Measurements from ENCODE around the gene SQSTM1. TPM values are rescaled to one million over a fixed set of nuclear protein-coding genes. Genes with fewer than 3 reads are reported as not detected.
A peak's percentile ranks its signal among the peaks of the same experiment; 100 is the strongest.

Gene SQSTM1
- polyA plus RNA-seq, 1 experiment = 366 TPM

DNA sequence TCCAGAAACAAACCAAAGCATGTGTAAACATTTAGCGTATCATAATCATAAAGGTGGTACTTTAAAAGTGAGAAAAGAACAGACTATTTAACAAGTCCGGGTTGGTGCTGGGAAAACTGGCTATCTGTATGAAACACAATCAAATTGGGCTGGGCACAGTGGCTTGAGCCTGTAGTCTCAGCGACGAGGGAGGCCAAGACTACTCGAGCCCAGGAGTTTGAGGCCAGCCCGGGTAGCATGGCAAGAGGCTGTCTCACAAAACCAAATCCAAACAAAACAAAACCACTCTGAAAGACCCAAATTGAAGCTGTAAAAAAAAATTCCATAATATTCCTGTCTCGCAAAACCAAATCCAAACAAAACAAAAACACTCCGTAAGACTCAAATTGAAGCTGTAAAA is 33.7 kb downstream of the SQSTM1 start:
- ChIA-PET POLR2A (no interaction called here), CTCF (interaction anchor here (0.8 kb wide), 1 partner anchor 237 kb away, joined by 4 read pairs; no protein-coding TSS in a partner anchor)

GRCh38 chr5:179858241-179858585 is 37.5 kb downstream of the SQSTM1 start:
- DNase-seq (ENCODE audit: low read depth, low spot score) = no peak
- Histone ChIP-seq H3K9me3 (ENCODE audit: control insufficient read depth, insufficient read depth, low read length) (peaks cover 15% of the 10 kb centered on the region), H3K27ac (ENCODE audit: low read depth, low read length) (no peak overlapping the region), H3K4me3 (ENCODE audit: low read depth, low read length) (peak overlapping the region; percentile 83), H3K27me3 (ENCODE audit: control insufficient read depth, insufficient read depth, low read length) (no peaks in the 10 kb centered on the region)
- ChIA-PET POLR2A (interaction anchor here (0.6 kb wide), 1 partner anchor 1779 kb away, joined by 7 read pairs; no protein-coding TSS in a partner anchor), CTCF (interaction anchor here (1.2 kb wide), 1 partner anchor 12 kb away, joined by 4 read pairs; no protein-coding TSS in a partner anchor)
- no peak for TF ChIP-seq CTCF (IDR thresholded peaks at IDR 0.05; ENCODE audit: low read depth, low read length)

More for the DNA sequence above, 33.7 kb downstream of the SQSTM1 start:
- Histone ChIP-seq H3K27ac (ENCODE audit: low read depth, low read length) (no peak overlapping the region), H3K9me3 (ENCODE audit: control insufficient read depth, insufficient read depth, low read length) (no peaks in the 10 kb centered on the region; the same call in 1 of the 2 replicates), H3K27me3 (ENCODE audit: control insufficient read depth, insufficient read depth, low read length) (no peaks in the 10 kb centered on the region), H3K4me3 (ENCODE audit: low read depth, low read length) (no peak overlapping the region)
- no peak for DNase-seq (ENCODE audit: low read depth, low spot score)
- no peak for TF ChIP-seq CTCF (IDR thresholded peaks at IDR 0.05; ENCODE audit: low read depth, low read length)

DNA sequence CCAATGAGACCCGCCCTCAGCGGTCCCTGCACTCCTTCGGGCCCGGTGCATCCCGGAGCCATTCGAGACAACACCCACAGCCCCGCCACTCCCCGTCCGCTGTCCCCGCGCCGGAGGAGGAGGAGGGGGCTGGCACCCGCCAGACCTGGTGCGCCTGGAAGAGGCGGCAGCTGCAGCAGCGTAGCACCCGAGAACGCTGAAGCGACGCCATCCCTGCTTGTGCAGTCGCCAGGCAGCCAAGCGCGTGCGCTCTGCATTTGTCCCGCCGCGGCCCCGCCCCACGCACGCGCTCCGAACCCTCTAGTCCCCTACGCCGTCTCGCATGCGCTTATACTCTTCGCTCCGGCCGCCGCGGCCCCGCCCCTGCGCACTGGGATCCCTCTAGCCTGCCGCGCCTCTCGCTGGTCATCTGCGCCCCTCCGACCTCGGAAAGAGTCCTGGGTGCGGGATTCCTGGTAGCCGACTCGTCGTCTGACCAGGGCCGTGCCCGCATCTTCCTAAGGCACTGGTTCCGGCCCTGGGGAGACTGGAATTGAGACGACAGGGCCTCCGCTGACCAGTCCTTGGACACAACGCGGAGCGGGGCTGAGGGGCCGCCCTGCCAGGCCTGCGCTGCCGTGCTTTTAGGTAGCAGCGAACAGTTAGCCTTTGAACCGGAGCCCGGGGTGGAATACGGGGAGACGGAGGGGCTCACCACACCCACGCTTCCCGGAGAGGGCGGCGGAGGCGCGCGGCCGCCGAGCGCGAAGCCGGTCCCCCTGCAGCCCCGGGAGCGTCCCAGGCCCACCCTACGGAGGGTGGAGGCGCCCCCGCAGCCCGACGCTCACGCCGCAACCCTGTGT is 38.1 kb downstream of the SQSTM1 start, which contains the start of gene MRNIP:
MRNIP (minus strand) TSS at position 232 of the 842 bp plus-strand sequence; CDS start at position 211, 21 bp downstream.
- H3K4me3 ChIP-seq (ENCODE audit: low read depth, low read length) = peak within 1 kb of the TSS; percentile 83
- CTCF ChIA-PET = interaction anchor here (1.2 kb wide), 1 partner anchor 12 kb away, joined by 4 read pairs; no protein-coding TSS in a partner anchor
- peak; percentile 78 for DNase-seq (ENCODE audit: low read depth, low spot score)
- POLR2A ChIA-PET = interaction anchor here (0.6 kb wide), 2 partner anchors 163 to 1780 kb away, joined by 7 to 9 read pairs; no protein-coding TSS in a partner anchor
- H3K27me3 ChIP-seq (ENCODE audit: control insufficient read depth, insufficient read depth, low read length) = no peaks in the 10 kb centered on the region
- peaks cover 21% of the 10 kb centered on the region for H3K9me3 ChIP-seq (ENCODE audit: control insufficient read depth, insufficient read depth, low read length)
- TF ChIP-seq CTCF (IDR thresholded peaks at IDR 0.05; ENCODE audit: low read depth, low read length) = 0 out of 2 replicates have a peak, but pooled peaks have one; percentile 4
- H3K27ac ChIP-seq (ENCODE audit: low read depth, low read length) = peak within 1 kb of the TSS; percentile 77

DNA sequence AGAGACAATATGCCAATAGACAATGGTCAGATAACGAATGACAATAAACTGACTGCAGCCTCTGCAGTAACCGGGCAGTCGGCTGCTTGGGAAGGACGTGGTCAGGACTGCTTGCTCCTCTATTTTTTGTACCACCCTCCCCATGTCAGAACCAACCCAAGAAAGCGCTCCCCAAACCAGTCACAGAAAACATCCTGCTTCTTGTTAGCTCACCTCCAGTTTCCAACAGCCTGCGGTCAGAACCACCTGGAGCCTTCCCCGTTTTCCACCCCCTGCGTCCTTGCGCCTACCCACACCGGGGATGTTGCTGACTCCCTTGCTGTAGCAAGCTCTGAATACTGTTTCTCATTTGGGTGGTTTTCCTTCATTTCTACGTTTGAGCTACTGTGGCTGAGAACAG is 39.6 kb downstream of the SQSTM1 start:
- POLR2A ChIA-PET = no interaction called here
- DNase-seq (ENCODE audit: low read depth, low spot score) = no peak
- CTCF ChIA-PET = no interaction called here
- Histone ChIP-seq H3K27ac (ENCODE audit: low read depth, low read length) (no peak overlapping the region), H3K27me3 (ENCODE audit: control insufficient read depth, insufficient read depth, low read length) (no peaks in the 10 kb centered on the region), H3K4me3 (ENCODE audit: low read depth, low read length) (no peak overlapping the region), H3K9me3 (ENCODE audit: control insufficient read depth, insufficient read depth, low read length) (peaks cover 22% of the 10 kb centered on the region)
- TF ChIP-seq CTCF (IDR thresholded peaks at IDR 0.05; ENCODE audit: low read depth, low read length) = no peak

DNA sequence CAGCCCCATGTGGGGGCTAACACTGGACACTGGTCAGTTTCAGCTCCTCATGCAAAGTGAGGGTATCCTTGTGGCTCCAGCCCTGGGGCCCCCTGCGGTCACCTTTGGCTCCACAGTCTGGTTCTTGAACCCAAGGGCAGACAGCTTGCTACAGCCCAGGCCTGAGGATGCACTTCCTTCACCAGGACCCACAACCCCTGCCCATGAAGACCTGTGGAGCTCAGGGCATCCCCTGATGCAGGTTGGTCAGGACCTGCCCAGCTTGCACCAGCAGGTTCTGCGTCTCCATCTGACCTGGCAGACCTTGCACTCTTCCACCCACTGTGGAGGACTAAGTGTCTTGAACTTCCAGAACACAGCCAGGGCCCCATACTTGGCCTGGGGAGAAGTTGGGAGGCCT is 41.6 kb downstream of the SQSTM1 start:
- CTCF ChIA-PET = interaction anchor here (2.1 kb wide), 1 partner anchor 9 kb away, joined by 11 read pairs; no protein-coding TSS in a partner anchor

More for the DNA sequence above, 41.6 kb downstream of the SQSTM1 start:
- POLR2A ChIA-PET = no interaction called here
- Histone ChIP-seq H3K27ac (ENCODE audit: low read depth, low read length) (no peak overlapping the region), H3K4me3 (ENCODE audit: low read depth, low read length) (no peak overlapping the region), H3K27me3 (ENCODE audit: control insufficient read depth, insufficient read depth, low read length) (no peaks in the 10 kb centered on the region), H3K9me3 (ENCODE audit: control insufficient read depth, insufficient read depth, low read length) (peaks cover 22% of the 10 kb centered on the region)
- no peak for TF ChIP-seq CTCF (IDR thresholded peaks at IDR 0.05; ENCODE audit: low read depth, low read length)
- no peak for DNase-seq (ENCODE audit: low read depth, low spot score)
